SK-N-SH treated with all-trans-retinoic acid at 6 μM for 48 hours (cell line): ENCODE results near the gene LYPD4.

Source experiments
- ARNTL ChIP-seq: fragments of 450-650 bp; formaldehyde crosslinking; IDR thresholded peaks from 2 replicates; pipeline ENCODE4 v1.5.0; 2020; ENCODE audit warnings: low read depth, mild to moderate bottlenecking, moderate library complexity, borderline replicate concordance
- PATZ1 ChIP-seq: fragments of 250-450 bp; sonication (Bioruptor Pico); IDR thresholded peaks from 2 replicates; pipeline ENCODE4 v1.8.0; 2020; ENCODE audit warnings: mild to moderate bottlenecking, moderate library complexity, borderline replicate concordance
- PPARA ChIP-seq: fragments of 250-450 bp; sonication (Bioruptor Pico); IDR thresholded peaks from 2 replicates; pipeline ENCODE4 v1.5.0; 2020; ENCODE audit warnings: mild to moderate bottlenecking, borderline replicate concordance
- RARB ChIP-seq: fragments of 250-450 bp; sonication (Bioruptor Pico); IDR thresholded peaks from 2 replicates; pipeline ENCODE4 v1.8.0; 2021; ENCODE audit warnings: mild to moderate bottlenecking, moderate library complexity
- TCF4 ChIP-seq: fragments of 250-450 bp; sonication (Bioruptor Pico); IDR thresholded peaks from 2 replicates; pipeline ENCODE4 v1.8.0; 2021; ENCODE audit warnings: mild to moderate bottlenecking, moderate library complexity, borderline replicate concordance

- TF ChIP-seq RARB (no peak), ARNTL (CRISPR knock-in tag) (no peak), PATZ1 (no peak), PPARA (CRISPR knock-in tag) (no peak), TCF4 (CRISPR knock-in tag) (no peak)
Measured at GRCh38 chr19:41808663-41809566, 35.6 kb downstream of the LYPD4 start.
